PC-9 (cell line): ENCODE results near the gene MAML3.

Experiments
- CTCF ChIP-seq: fragments of 200-600 bp; sonication (generic); conservative IDR thresholded peaks from 2 replicates; pipeline ENCODE4 v1.6.1; 2017; ENCODE audit warnings: mixed run types, antibody characterized with exemption, mild to moderate bottlenecking, moderate library complexity
- EZH2 ChIP-seq: fragments of 200-600 bp; sonication (generic); IDR thresholded peaks from 2 replicates; pipeline ENCODE4 v1.8.0; 2017; ENCODE audit warnings: antibody characterized with exemption, low read depth

- no peak for TF ChIP-seq CTCF
- TF ChIP-seq EZH2 = no peak
Observed at GRCh38 chr4:140078366-140078765, 75.6 kb downstream of the MAML3 start.
